ENCODE data around the gene MGAT5. TPM values are rescaled to one million over a fixed set of nuclear protein-coding genes. Genes with fewer than 3 reads are reported as not detected.

Gene MGAT5
- polyA plus RNA-seq, 6 donors from 2014 or later, result 9.7 to 41.3 (median 29.6) TPM

DNA sequence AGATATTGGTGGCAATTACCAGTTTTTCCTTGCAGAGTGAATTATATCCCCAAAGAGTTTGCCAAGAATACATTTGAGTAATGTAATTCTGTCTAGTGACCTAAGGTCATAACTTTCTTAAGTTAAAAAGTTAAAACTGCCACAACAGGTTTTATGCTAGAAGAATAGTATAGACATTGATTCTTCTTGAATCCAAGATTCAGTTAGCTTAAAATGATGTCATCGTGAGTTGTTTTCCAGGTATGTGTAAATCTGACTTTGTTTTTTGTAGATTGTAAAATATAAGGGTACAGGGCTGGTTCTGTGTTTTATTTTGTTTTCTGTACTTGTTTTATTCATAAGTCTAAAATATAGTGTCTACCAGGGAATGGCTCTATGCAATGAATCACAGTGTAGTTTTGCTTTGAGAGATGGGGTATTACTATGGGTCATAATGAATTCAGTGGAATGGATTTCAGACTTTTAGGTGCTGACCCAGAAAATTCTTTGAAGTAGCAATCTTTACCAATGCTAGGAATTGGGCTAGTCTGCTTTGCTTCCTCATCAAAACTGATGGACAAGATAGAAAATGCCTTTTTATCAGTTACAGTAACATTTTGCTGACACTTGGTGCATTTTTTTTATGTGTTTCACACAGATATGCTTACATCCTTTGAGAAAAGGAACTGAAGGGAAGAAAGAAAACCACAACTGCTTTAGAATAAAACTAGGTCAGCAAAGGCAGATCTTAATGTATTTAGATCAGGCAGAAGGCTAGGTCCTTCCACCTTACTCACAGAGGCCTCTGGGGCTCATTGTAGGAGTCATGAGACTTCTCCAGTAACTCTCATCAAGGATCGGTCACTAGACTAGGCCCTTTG is 20.8 kb upstream of the MGAT5 start:
- DNase-seq, result peak; percentile 42
- Mint-ChIP-seq H3K36me3 (peaks cover 0 to 9% of the 10 kb centered on the region in 2 donors), H3K27me3 (no peaks in the 10 kb centered on the region), H3K4me3 (peak overlapping the region; percentile 41 to 82 (median 72)), H3K9me3 (peaks cover under 1 to 9% (median 6%) of the 10 kb centered on the region in 7 donors), H3K4me1 (peaks cover 84 to 96% (median 94%) of the 10 kb centered on the region in 3 donors), H3K27ac (peak overlapping the region; percentile 90 to 94 (median 92))
- peak; percentile 46 to 52 for ATAC-seq (ENCODE audit: low read depth in 2 of 2)

GRCh38 chr2:134233728-134234136 is 20.1 kb upstream of the MGAT5 start:
- ATAC-seq (ENCODE audit: low read depth in 2 of 2), result peak; percentile 79 to 81
- peaks cover 0 to 6% of the 10 kb centered on the region in 2 donors for H3K36me3 Mint-ChIP-seq
- H3K9me3 Mint-ChIP-seq, result peaks cover 0 to 5% (median 2%) of the 10 kb centered on the region in 7 donors
- H3K4me3 Mint-ChIP-seq, result peak overlapping the region; percentile 41 to 82 (median 72)
- peak; percentile 58 for DNase-seq
- H3K4me1 Mint-ChIP-seq, result peaks cover 84 to 97% (median 95%) of the 10 kb centered on the region in 3 donors
- peak overlapping the region; percentile 86 to 94 (median 92) for H3K27ac Mint-ChIP-seq
- H3K27me3 Mint-ChIP-seq, result no peaks in the 10 kb centered on the region

GRCh38 chr2:134234535-134234934 is 19.3 kb upstream of the MGAT5 start:
- DNase-seq (no peak), ATAC-seq (ENCODE audit: low read depth in 2 of 2) (no peak)
- peak overlapping the region; percentile 86 to 94 (median 92) for H3K27ac Mint-ChIP-seq
- no peaks in the 10 kb centered on the region for H3K27me3 Mint-ChIP-seq
- H3K9me3 Mint-ChIP-seq, result peaks cover 0 to 5% (median 0%) of the 10 kb centered on the region in 7 donors
- peak overlapping the region in 7 of 8 donors; percentile 41 to 82 (median 76) for H3K4me3 Mint-ChIP-seq
- peaks cover 0 to 5% of the 10 kb centered on the region in 2 donors for H3K36me3 Mint-ChIP-seq
- peaks cover 84 to 96% (median 92%) of the 10 kb centered on the region in 3 donors for H3K4me1 Mint-ChIP-seq

- Mint-ChIP-seq H3K9me3 (peaks cover 0 to 5% (median 0%) of the 10 kb centered on the region in 7 donors), H3K4me3 (peak overlapping the region in 5 of 8 donors; percentile 41 to 69 (median 60)), H3K27ac (peak overlapping the region; percentile 36 to 92 (median 80)), H3K36me3 (no peaks in the 10 kb centered on the region), H3K4me1 (peaks cover 83 to 94% (median 91%) of the 10 kb centered on the region in 3 donors), H3K27me3 (no peaks in the 10 kb centered on the region)
- DNase-seq (no peak), ATAC-seq (ENCODE audit: low read depth in 2 of 2) (no peak)
Observed at GRCh38 chr2:134235510-134236144, 18.2 kb upstream of the MGAT5 start.

- no peak overlapping the region for H3K4me3 Mint-ChIP-seq
- no peaks in the 10 kb centered on the region for H3K36me3 Mint-ChIP-seq
- H3K27me3 Mint-ChIP-seq, result no peaks in the 10 kb centered on the region
- H3K9me3 Mint-ChIP-seq, result no peaks in the 10 kb centered on the region
- peaks cover 69 to 90% (median 87%) of the 10 kb centered on the region in 3 donors for H3K4me1 Mint-ChIP-seq
- no peak for ATAC-seq (ENCODE audit: low read depth in 2 of 2)
- H3K27ac Mint-ChIP-seq, result peak overlapping the region in 1 of 6 donors; percentile 18
- DNase-seq, result no peak
Observed at GRCh38 chr2:134238371-134238770, 15.5 kb upstream of the MGAT5 start.

- no peaks in the 10 kb centered on the region for H3K27me3 Mint-ChIP-seq
- H3K36me3 Mint-ChIP-seq, result no peaks in the 10 kb centered on the region
- ATAC-seq (ENCODE audit: low read depth in 2 of 2) (no peak), DNase-seq (no peak)
- no peaks in the 10 kb centered on the region for H3K9me3 Mint-ChIP-seq
- H3K4me1 Mint-ChIP-seq, result peaks cover 65 to 90% (median 87%) of the 10 kb centered on the region in 3 donors
- H3K27ac Mint-ChIP-seq, result peak overlapping the region in 4 of 6 donors; percentile 21 to 90 (median 73)
- peak overlapping the region in 1 of 8 donors; percentile 16 for H3K4me3 Mint-ChIP-seq
Observed at GRCh38 chr2:134240061-134240460, 13.8 kb upstream of the MGAT5 start.

DNA sequence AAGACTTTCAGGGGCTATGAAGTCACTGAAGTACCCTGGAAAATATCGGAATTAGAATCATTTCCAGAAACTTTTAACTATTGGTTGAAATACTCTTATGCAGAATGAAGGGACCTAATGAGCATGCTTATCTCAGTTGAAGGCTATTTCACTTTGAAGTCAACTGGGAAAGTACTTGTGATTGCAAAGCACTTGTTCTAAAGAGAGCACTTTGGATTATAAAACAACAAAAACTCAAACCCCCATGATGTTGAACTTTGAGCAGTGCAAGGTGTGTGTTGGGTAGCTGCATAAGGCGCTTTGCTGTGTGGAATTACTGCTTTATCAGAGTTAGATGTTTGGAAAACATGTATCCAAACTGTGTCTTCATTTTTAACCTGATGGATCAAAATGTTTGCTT is 12.0 kb upstream of the MGAT5 start:
- ATAC-seq (ENCODE audit: low read depth in 2 of 2) (no peak), DNase-seq (no peak)
- Mint-ChIP-seq H3K36me3 (no peaks in the 10 kb centered on the region), H3K4me1 (peaks cover 66 to 89% (median 87%) of the 10 kb centered on the region in 3 donors), H3K27ac (peak overlapping the region in 4 of 6 donors; percentile 24 to 100 (median 56)), H3K4me3 (no peak overlapping the region), H3K27me3 (no peaks in the 10 kb centered on the region), H3K9me3 (no peaks in the 10 kb centered on the region)

- Mint-ChIP-seq H3K36me3 (no peaks in the 10 kb centered on the region), H3K27me3 (no peaks in the 10 kb centered on the region)
Observed at GRCh38 chr2:134243244-134243643, 10.6 kb upstream of the MGAT5 start.

GRCh38 chr2:134244086-134244485 is 9.8 kb upstream of the MGAT5 start:
- no peaks in the 10 kb centered on the region for H3K27me3 Mint-ChIP-seq
- no peaks in the 10 kb centered on the region for H3K9me3 Mint-ChIP-seq
- peak overlapping the region in 4 of 8 donors; percentile 33 to 61 (median 44) for H3K4me3 Mint-ChIP-seq
- peaks cover 74 to 96% (median 92%) of the 10 kb centered on the region in 3 donors for H3K4me1 Mint-ChIP-seq
- DNase-seq (no peak), ATAC-seq (ENCODE audit: low read depth in 2 of 2) (no peak)
- peak overlapping the region; percentile 66 to 100 (median 85) for H3K27ac Mint-ChIP-seq
- no peaks in the 10 kb centered on the region for H3K36me3 Mint-ChIP-seq

More at GRCh38 chr2:134243244-134243643, 10.6 kb upstream of the MGAT5 start:
- Mint-ChIP-seq H3K4me3 (peak overlapping the region in 2 of 8 donors; percentile 49 to 52), H3K4me1 (peaks cover 70 to 91% (median 90%) of the 10 kb centered on the region in 3 donors), H3K9me3 (no peaks in the 10 kb centered on the region), H3K27ac (peak overlapping the region; percentile 66 to 100 (median 86))
- ATAC-seq (ENCODE audit: low read depth in 2 of 2) (no peak), DNase-seq (no peak)

DNA sequence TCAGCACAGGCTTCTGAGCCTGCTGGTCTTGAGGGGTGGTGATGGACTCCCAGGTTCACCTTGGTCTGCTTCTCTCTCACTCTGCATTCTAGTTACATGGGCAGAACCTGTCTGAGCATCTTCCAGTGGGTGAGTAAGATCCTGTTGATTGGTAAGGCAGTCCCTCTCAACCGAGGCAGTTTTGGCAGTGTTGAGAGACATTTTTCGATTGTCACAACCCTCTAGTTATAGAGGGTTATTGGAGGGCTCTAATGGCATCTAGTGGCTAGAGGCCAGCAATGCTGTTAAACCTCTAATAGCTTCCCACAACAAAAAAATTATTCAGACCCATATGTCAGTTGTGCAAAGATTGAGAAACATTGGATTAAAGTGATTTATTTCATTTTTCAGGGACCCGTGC is 9.3 kb upstream of the MGAT5 start:
- DNase-seq (no peak), ATAC-seq (ENCODE audit: low read depth in 2 of 2) (peak; percentile 55)
- no peaks in the 10 kb centered on the region for H3K36me3 Mint-ChIP-seq
- peak overlapping the region in 6 of 8 donors; percentile 9 to 80 (median 44) for H3K4me3 Mint-ChIP-seq
- H3K27me3 Mint-ChIP-seq, result no peaks in the 10 kb centered on the region
- peak overlapping the region; percentile 66 to 100 (median 86) for H3K27ac Mint-ChIP-seq
- H3K4me1 Mint-ChIP-seq, result peaks cover 73 to 96% (median 92%) of the 10 kb centered on the region in 3 donors
- H3K9me3 Mint-ChIP-seq, result no peaks in the 10 kb centered on the region

DNA sequence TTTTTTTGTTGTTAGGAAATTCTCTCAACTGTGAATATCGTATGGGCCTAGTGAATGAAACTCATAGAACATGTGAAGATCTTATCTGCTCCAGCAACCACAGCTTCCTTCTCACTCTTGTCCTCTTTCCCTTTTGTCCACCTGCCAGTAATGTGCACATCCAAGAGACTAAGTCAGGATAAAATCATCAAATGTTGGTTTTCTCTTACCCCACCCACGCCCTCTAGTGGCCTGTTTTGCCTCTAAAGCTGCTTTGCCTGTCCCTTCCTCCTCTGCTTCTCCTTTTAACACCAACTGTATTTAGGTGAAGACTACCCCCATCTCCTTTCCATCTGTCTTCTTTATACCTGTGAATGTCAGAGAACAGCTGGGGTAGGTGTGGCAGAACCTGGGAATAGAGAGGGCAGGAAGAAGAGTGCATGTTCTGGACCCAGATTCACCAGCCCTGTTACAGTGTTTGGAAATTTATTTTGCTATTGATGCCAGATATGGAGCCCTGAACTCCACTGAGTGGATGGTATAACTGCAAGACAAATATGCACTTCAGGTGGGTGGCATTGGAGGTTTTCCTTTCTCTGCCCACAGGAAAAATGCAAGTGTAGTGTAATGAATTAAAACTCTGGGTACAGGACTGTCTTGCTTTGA is 8.4 kb upstream of the MGAT5 start:
- ATAC-seq (ENCODE audit: low read depth in 2 of 2) (peak; percentile 66 to 72), DNase-seq (peak; percentile 71)
- Mint-ChIP-seq H3K4me3 (peak overlapping the region; percentile 6 to 89 (median 69)), H3K36me3 (no peaks in the 10 kb centered on the region), H3K27me3 (no peaks in the 10 kb centered on the region), H3K4me1 (peaks cover 73 to 96% (median 93%) of the 10 kb centered on the region in 3 donors), H3K27ac (peak overlapping the region; percentile 76 to 100 (median 86)), H3K9me3 (no peaks in the 10 kb centered on the region)

DNA sequence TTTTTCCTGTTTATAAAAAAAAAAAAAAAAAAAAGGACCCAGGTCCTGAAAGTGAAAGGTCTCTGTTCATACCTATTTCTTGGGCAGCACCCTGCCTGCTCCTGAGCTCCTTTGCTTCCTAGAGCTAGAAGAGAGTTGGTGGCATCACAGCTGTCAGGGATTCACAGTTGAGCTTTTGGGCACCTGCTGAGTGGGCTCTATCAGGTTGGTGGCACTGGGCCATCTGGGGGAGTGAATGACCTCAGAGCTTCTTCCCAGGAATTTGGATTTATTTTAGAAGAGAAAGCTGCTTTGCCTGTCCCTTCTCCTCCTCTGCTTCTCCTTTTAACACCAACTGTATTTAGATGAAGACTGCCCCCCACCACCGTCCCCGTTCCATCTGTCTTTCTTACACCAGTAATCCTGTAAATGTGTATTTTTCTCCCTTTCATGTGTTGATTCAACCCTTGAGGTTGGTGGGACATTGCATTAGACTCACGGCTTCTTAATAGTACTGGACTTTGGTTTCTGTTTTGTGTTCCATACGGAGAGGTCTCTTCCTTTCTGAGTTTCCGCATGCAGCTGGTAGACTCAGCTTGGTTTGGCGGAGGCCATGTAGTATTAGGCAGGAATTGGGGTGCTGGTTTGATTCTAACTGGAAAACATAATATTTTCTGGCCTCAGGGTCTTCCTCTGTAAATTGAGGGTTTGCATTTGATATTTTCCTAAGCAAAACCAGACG is 7.6 kb upstream of the MGAT5 start:
- Mint-ChIP-seq H3K4me3 (peak overlapping the region; percentile 16 to 89 (median 70)), H3K36me3 (no peaks in the 10 kb centered on the region), H3K9me3 (no peaks in the 10 kb centered on the region), H3K4me1 (peaks cover 82 to 99% (median 96%) of the 10 kb centered on the region in 3 donors), H3K27me3 (no peaks in the 10 kb centered on the region), H3K27ac (peak overlapping the region in 5 of 6 donors; percentile 70 to 100 (median 89))
- ATAC-seq (ENCODE audit: low read depth in 2 of 2), result no peak
- DNase-seq, result no peak
